HG03432 (cell line): ENCODE data around the gene CRACR2B.

ENCODE experiments used
- ATAC-seq: cut with Tn5 transposase; IDR thresholded peaks from one replicate; pipeline ENCODE4 v1.9.1; 2021; ENCODE audit warnings: mild to moderate bottlenecking, moderate library complexity; ENCODE audit not compliant: unreplicated experiment

The CRACR2B gene

DNA sequence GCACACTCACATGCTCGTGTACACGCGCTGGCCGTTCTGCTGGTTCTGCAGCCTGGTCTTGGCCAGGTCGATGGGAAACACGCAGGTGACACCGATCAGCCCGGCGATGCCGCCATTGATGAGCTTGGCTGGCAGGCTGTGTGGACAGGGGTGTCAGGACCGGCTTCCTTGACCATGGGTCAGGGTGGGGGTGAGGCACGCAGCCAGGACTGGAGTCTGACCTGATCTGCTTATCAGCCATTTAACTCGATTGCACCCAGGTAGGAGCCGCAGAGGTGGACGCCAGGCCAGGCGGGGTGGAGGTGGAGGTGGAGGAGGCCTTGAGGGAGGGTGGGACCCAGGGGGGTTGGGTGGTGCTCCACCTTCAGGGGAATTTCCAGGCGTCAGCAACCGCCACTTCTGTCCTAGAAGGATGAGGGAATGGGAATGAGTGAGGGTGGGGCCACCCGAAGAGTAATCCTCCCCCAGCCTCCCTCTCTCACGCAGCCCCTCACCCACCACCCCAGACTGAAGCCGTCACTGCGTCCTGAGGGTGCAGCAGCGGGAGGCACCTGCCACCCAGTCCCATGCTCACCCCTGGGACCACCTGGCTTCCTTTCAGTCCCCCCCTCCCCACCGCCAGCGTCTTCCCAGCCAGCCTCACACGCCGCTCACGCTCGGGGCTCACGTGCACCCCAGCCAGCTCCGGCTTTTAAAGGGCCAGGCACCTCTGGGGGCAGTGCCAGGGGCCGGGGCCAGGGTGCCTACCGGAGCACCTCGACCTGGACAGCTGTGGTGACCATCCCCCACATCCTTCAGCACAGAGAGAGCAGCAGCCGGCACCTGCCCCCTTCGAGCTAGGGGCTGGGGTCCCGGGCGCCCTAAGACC, 32.7 kb upstream of the CRACR2B start:
- ATAC-seq = no peak

DNA sequence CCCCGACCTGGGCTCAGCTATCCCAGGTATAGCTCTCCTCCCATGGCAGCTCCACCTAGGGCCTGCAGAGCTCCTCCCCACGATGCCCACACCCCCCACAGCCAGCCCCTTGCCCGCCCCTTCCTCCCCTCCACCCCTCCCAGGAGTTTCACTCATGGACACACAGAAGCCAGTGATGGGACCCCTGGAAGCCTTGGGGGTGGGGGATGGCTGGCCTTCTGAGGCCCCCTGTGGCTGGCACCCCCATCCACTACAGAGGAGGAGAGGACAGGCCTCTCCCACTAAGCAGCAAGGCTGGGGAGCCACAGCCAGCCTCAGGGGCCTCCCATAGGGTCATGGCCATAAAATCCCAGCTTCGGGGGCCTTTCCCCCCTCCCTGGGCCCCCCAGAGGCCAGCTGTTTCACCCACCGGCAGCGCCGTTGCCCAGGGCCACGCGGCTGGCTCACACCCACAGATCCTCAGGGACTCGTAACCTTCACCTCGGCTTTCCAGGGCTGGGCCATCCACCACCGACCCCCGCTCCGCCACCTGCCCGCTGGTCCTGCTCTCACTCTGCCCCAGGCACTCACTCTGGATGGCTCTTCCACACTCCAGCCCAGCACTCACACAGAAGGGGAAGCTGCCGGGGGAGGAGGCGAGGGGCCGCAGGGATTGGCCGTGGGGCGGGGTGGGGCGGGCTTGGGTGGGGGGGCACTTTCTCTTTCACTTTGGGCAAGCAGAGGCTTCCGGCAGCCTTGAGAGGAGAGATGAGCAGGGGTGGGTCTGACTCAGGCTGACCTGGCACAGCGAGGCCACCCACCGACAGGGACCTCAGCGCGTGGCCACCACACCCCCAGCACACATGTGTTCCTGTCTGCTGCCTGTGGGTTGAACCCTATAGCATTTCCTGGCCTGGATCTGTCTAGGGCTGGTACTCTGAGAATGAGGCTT, 31.8 kb upstream of the CRACR2B start:
- no peak for ATAC-seq

DNA sequence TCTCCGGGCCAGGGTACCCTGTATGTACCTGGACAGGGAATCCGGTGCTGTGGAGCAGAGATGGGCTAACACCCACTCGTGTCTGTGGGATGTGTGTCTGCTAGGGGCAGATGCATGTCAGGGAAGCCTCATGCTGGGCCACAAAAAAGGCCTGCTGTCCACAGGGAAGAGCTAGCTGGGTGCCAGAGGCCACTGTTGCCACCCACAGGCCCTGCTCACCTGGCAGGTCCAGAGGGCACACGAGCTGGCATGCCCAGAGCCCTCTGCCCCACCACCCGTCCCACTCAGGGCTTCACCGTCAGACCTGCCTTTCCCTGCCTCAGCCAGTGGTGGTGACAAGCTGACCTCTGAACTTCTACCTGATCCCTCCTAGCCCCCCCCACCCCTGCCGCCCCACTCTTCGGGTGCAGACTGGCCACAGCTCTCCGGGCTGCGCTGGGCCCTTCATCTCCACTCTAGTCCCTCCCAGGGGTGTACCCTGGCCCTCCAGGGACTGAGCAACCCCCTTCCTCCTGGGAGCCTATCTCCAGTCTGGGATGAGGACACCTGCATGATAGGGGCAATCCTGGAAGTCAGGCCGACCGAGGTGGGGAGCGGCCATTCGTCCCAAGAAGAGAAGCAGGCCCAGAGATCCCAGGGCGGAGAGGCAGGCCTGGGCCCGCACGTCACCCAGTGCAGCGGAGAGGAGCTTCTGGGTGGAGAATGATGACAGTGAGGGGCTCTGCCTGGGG, 31.0 kb upstream of the CRACR2B start:
- ATAC-seq = no peak

DNA sequence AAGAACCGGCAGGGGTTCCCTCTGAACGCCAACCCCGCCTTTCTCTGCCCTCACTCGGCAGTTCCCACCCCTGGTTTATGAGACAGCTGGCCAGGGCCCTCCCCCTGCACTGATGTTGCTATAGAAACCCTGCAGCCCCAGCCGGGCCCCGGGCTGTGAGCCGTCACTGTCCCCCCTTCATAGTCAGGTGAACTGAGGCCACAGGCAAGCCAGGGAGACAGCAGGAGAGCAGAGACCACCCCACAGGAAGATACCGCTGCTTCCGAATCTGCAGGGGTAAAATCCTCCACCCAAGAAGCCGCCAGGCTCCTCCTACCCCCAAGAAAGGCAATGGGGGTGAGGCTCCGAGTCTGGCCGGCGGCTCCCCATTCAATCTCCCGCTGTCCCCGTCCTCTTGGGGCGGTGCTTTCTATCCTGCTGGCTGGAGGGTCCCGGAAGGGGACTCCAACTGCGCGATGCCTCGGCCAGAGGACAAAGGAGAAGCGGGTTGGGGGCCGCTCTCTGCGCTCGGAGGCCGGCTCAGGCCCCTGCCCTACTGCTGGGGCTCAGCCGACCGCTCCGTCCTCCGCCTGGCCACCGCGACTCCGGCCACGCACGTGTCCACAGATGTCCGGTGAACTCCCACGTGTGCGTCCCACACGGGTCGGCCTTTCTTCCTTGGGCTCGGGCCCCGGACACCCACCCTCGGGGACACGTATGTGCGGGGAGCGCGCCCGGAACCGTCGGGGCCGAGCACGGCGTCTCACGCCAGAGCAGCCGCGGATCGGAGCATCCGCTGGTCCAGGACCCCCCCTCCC, 30.2 kb upstream of the CRACR2B start:
- ATAC-seq = peak; percentile 45

DNA sequence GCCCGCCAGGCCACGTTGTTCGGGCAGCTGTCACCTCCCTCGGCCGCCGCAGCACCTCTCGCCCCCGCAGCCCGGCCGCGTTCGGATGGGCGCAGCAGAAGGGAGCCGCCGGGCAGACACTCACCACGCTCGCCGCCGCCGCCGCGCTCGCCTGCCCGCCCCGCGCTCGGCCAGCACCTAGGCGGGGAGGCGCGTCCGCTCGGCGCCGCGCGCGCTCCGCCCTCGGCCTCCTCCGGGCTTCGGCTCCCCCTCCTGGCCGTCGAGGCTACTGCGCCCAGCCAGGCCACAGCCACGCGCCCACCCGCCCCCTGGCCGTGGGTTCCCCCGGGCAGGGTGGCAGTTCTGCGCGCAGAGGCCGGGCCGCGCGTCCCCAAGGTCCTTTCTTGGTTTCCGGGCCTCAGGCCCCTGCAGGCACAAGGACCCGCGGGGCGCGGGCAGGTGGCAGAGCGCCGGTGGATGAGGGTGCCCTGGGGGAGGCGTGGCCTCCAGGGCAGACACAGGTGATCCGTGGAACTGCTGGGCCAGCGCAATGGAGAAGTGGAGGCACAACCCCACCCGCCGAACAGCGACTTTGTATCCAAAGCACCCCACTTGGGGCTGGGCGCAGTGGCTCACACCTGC, 29.5 kb upstream of the CRACR2B start, which contains the start of gene SLC25A22:
Gene SLC25A22, minus strand, starts transcription at position 189 of the 621 bp plus-strand sequence. CDS start 3,275 bp downstream, outside the sequence.
- ATAC-seq = peak; percentile 63

DNA sequence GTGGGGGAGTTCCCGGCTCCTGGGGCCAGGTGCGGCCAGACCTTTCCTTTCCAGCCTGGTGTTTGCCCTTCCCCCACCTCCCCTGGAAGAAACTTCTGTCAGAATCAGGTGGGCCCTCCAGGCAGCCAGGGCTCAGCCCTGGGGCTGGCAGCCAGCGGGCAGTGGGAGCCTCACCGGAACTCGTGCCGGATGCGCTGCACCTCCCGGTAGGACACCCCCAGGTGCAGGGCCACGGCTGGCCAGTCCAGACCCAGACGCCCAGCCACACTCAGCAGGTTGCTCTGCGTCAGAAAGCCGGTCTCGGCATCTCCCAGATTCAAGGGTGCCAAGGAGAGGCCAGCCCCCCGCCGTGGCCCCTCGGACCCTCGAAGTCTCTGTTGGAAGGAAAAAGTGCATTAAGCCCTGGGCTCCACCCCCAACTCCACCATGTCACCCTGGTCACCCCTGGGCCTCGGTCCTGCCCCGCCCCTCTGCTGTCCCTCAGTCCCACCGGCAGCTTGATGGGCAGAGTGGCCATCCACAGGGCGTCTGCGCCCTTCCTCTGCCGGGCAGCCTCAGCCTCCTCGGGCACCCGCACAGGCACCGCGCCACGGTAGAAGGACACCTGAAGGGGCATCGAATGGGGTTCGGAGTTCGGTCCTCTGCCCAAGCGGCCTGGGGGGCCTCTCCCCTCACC, 27.9 kb upstream of the CRACR2B start:
- ATAC-seq = no peak

DNA sequence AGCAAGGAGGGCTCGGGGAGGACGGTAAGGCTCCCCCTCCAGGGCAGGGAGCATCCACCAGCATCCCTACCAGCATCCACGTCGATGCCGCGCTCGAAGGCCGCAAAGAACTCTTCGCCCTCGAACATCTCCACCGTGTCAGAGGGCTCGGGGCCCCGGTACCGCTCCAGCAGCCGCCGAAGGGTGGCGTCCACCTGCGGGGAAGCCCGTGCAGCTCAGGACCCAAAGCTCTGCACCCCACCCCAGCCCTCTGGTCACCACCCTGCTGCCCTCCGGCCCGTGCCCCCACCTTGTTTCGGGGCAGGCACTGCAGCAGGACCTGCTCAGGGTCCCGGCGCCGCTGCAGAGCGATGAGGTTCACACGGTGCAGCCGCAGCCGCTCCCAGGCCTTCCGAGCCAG, 27.2 kb upstream of the CRACR2B start:
- no peak for ATAC-seq

DNA sequence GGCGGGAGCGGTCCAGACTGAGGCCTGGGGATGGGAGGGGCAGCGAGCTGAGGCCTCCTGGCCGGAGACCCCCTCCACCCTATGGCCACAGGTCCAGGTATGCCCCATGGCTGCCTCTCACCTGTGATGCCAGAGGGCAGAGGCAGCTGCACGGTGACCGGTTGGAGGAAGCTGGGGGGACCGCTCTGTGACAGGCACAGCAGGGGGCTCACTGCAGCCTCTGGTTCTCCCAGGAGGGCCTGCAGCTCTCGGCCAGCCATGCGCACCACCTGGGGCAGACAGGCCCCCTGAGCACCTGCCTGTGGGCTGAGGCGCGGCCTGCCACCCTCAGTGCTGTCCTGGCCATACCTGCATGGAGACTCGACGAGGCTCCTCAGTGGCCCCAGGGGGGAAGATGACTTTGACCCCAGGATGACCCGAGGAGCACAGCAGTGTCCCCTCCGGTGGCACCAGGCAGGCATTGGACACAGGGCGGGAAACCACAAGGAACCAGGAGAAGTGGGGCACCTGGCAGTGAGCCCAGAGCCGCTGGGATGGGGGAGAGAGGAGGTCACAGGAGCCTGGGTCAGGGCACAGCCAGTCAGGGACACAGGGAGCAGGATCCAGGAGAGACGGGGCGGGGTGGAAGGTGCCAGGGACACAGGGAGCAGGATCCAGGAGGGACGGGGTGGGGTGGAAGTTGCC, 26.5 kb upstream of the CRACR2B start:
- no peak for ATAC-seq

DNA sequence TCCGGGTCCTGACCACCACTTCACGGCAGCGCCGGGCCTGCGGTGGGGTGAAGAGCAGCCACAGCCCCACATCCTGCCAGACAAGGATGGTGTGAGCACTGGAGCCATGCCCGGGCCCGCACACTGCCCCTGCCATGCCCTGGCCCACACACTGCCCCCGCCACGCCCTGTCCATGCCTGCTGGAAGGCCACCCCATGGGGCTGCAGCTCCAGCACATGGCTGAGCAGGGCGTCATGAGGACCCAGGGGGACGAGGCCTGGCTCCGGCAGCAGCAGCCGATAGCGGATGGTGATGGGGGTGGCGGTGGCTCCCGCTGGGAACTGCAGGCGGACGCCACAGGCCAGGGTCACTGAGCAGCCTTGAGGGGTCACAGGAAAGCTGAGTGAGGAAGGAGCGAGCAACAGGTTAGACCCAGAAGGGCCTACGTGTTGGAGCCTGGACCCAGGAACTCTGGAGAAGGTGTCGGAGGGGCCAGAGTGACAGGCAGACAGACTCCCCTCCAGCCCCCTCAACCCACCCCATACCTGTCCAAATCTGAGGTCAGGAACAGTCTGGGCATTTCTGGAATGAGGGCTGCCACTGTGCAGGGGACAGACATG, 25.6 kb upstream of the CRACR2B start:
- ATAC-seq = no peak

DNA sequence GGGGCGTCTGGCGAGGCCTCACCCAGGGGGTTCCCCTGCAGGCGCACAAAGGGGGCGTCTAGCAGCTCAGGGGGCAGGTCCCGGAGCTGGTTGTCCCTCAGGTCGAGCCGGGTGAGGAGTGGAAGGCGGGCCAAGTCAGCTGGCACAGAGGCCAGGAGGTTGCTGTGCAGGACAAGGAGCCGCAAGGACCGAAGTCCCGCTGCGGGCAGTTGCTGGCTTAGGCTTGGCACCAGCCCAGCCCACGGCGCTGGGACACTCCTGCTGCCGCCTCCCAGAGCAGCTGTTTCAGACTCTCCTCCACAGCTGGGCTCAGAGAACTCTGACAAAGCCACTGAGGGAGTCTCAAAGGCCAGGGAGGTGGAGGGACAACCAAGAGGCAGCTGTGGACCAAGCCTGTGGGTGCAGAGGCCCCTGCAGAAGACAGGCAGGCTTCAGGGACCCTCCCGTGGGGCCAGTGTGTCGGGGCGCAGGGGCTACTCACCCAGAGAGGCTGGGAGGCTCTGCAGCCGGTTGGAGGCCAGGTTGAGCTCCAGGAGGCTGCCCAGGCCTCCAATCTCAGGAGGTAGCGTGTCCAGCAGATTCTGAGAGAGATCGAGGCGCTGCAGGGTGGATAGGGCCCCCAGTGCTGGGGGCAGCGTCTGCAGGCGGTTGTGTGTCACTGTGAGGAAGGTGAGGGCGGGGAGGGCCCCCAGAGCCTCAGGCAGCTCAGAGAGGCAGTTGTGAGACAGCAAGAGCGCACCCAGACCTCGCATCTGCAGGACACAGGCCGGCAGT, 24.8 kb upstream of the CRACR2B start:
- no peak for ATAC-seq

DNA sequence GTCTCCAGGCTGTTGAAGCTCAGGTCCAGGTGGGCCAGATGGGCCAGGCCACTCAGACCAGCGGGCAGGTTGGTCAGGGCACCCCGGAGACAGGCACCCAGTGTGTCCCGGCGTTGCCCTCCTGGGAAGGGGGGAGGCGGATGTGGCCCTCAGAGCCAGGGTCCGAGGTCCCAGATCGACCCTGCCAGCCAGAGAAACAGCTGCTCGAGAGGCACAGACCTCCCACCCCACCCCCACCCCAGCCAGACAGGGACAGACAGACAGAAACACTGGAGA, 24.3 kb upstream of the CRACR2B start:
- no peak for ATAC-seq

DNA sequence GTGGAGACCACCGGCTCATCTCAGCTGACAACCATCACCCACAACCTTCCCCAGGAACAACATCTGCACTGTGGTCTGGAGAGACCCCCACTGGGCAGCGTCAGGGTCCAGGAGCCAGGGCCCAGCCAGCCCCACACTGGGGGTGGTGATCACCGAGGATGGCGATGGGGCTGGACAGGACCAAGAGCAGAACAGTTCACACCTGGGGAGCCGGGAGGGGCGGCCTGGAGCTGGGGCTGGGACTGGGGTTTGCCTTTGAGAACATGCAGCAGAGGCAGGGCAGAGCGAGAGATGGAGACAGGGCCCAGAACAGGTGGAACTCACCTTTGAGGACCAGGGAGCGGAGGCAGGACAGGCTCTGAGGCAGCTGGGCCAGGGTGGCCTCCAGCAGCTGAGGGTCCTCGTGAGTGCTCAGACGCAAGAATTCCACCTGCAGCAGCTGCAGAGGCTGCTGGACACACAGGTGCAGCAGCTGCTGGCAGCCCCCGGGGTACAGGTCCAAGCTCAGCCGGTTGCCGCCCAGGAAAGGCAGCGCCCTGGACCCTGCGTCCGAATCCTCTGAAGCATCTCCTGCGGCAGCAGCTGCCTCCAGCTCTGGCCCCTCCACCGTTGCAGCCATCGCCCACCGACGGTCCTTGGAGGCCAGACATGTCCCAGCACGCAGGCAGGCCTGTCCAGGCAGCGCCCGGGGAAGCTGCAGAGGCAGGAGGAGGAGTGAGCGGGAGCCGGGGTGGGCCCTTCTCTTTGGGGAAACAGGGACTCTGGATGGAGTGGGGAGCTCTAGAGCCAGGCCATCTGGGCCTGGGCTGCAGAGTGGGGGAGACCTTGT, 23.7 kb upstream of the CRACR2B start:
- no peak for ATAC-seq

DNA sequence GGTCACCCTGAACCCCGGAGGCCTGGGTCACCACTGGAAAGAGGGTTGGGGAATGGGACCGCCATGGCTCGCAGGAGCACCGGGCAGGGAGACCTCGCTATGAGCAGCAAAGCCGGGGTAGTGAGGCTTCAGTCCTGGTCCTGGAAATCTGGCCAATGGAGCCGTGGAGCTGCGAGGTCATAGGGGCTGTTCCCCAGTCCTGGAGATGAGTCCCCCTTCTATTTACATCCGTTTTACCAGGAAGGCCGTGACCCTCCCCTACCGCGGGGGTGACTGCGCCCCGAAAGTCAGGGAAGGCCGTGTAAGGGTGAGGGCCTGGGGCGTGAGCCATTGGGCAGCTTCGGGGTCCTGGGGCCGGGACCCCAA, 23.1 kb upstream of the CRACR2B start:
- no peak for ATAC-seq

DNA sequence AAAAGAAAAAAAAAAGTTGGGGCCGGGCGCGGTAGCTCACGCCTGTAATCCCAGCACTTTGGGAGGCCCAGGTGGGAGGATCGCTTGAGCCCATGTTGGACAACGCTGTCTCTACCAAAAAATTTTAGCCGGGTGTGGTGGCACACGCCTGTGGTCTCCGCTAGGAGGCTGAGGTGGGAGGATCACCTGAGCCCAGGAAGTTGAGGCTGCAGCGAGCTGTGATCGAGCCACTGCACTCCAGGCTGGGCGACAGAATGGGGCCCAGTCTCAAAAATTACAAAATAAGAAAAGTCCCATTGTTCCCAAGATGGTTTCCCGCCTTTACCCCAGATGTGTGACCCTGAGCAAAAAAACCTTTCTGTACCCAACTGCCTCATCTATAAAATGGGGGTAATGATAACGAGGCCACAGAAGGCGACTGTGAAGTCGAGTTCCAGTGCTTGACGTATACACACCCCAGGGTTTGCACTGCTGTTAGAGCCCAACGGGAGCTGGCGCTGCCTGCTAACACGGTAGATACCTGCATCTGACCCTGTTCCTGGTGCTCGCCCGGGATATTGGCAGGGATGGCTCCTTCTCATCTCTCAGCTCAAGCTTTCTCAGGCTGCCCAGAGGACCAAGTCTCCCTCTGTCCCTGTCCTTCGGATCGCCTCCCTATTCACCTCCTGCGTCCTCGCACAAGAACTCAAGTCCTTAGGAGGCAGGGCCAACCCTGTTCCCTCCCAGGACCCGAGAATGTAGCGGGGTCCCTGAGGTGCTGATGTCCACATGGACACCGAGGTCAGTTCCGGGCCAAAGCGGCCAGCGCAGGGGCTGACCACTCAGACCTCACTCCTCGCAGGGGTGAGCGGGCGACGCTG, 19.1 kb upstream of the CRACR2B start:
- ATAC-seq = no peak

DNA sequence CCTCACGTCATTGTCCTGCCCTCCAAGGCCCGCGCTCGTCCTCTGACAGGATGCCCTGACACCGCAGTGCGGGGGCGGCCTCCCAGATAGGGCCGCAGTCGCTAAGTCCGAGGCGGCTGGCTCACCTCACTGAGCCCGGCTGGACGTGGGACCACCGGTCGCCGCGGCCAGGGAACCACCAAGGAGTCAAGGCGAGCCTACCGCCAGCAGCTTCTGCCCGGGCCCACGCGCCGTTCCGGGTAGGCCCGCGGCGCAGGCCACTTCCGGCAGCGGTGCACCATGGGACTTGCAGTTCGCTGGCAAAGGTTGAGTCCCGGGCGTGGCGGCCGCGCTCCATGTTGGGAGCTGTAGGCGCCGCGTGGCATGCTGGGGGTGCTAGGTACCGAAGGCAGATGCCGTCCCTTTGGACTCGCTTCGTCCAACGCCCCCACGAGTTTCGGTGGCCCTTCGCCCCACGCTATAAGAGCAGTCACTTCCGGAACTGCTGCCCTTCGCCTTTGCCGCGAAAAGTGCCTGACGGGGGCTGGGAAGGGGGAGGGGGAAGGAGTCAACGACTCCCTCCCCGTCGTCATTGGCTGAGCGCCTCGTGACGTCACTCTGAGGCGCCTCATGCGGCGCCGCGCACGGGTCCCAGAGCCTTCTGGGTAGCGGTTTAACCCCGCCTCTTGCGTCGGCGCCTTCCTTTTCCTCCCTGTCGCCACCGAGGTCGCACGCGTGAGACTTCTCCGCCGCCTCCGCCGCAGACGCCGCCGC, 18.3 kb upstream of the CRACR2B start, which contains the start of gene RPLP2:
Gene RPLP2, plus strand, starts transcription at position 681 of the 753 bp plus-strand sequence. CDS start 268 bp downstream, outside the sequence.
- ATAC-seq = peak; percentile 78
